IPS-11a (cell line): ENCODE data around the gene ANO5.

Source experiments
- H3K4me3 ChIP-seq: one replicate; pipeline ENCODE4 v1.5.1; 2013; ENCODE audit warnings: low read depth, low read length, control low read depth

Gene ANO5

GRCh38 chr11:22317656-22318055, 124.8 kb downstream of the ANO5 start:
- no peak overlapping the region for H3K4me3 ChIP-seq

GRCh38 chr11:22331771-22332170, 138.9 kb downstream of the ANO5 start:
- H3K4me3 ChIP-seq = no peak overlapping the region
